CMK (cell line): ENCODE measurements around the gene TMIE.

Experiments
- DNase-seq: peaks from one replicate; pipeline ENCODE4 v3.0.0-alpha.2; 2010; ENCODE audit warnings: low read depth

TMIE gene

DNA sequence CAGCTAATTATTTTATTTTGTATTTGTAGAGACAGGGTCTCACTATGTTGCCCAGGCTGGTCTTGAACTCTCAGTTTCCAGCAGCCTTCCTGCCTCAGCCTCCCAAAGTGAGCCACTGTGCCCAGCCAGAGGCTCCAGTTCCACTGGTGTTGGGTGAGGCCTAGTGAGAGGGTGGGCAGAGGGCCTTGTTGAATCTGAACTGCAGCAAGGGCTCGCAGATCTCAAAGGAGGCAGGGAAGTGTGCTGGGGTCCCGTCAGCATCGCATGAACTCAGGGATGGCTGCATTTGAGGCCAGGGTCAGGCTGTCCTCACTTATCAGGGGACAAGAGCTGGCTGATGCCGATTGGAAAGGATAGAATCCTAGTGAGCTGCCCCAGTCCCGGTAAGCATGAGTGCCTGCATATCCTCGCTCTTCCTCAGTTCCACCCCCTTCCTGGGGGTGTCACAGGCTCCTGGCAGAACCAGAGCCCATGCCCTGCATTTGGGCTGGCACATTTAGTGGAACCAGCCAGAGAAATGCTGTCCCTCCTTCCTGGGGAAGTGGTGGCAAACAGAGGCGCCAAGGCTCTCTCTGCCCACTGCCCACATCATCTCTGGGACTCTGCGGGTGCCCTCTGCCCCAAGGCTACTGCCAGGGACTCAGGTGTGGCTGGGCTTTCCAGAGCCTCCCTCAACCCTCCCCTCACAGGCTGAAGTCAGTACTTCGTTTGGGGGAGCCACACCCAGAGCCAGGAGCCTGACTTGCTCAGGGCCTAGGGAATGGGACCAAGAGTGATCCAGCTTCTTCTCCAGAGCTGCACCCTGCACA is 31.8 kb upstream of the TMIE start:
- no peak for DNase-seq

DNA sequence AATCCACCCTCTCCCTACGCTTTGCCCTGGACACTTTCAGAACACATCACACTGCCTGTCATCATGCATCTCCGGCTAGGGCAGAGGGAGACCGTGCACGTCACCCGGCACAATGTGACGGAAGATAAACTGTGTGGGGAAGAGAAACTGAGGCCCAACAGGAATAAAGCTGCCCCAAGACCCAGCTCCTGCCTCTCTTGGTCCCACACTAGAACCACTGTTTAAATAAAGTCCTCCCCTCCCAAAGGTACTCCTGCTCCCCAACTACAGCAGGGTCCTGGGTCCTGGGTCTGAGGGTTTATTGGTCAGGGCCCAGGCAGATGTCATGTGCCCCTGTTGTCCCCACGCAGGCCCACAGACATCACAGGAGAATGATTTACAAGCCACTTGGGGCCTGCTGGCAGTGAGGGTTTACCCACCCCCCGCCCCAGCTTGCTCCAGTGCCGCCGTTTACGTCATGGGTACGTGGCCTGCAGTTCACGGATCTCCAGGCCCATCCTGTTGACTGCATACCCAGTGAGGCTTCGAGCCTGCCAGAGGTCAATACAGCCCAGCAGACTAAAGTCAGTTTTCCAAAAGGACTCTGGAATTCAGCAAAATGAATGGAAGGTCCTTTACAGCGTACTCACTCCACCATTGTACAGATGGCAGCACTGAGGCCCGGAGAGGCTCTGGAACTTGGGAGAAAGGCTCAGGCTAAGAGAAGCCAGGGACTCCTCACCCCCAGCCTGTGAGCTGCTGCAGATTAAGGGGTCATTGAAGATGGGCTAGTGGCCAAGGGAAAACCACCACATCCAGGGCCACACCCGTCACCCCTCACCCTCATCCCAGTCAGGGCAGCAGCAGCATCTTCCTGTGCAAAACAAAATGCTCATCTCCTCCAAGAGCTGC is 30.9 kb upstream of the TMIE start:
- no peak for DNase-seq

DNA sequence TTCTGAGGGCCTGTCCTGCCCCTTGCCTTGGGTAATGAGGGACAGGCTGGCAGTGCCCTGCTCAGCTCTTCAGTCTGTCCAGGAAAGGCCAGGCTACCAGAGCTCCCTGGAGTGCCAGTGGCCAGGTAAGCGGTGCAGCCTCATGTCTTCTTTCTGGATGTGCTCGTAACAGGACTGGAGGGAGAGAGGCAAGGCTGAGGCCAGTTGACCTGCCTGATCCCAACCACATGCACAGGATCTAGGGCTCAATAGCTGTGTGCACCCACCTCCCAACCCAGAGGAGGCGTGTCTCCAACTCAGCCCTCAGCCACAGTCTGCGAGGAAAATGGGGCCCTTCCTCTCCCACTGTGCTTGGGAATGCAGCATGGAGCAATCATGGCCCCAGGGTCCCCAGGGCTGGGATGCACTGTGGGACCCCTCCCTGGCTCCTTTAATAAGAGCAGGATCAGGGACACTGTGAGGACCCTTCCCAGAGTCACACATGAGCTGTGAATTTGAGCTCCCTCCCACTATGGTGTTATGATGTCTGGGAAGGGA is 30.2 kb upstream of the TMIE start:
- no peak for DNase-seq

DNA sequence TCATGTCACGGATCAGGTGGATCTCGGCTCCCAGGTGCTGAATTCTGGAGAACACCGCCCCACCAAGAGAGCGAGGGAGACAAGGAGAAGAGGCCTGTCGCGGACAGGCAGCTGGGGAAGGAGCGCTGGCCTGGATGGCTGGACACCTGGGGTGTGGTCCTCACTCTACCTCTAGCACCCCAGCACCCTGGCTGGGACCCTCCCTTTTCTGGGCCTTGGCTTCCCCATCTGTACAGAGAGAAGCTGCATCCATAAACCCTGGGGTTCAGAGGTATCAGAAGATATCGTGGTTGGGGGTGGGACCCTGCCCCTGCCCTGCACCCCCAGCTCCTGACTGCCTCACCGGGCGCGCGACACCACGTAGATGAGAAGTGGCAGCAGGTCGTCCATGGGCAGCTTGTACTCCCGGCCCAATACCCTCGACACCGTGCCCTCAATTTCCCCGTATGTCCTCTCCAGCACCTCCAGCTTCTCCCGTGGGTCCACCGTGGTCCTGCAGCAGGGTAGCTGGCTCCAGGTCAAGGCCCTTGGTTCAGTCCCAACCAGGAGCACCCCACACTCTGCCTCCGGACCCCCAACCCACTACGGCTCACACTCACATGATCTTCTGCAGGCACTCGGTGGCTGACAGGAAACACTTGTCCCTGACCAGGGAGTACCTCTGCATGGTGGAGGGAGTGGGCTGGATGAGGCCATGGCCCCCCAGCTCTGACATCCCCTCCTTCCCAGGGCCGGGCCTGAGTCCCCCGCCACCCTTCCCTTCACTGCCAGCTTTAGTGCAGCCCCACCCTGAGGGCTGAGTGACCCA is 29.4 kb upstream of the TMIE start:
- no peak for DNase-seq

DNA sequence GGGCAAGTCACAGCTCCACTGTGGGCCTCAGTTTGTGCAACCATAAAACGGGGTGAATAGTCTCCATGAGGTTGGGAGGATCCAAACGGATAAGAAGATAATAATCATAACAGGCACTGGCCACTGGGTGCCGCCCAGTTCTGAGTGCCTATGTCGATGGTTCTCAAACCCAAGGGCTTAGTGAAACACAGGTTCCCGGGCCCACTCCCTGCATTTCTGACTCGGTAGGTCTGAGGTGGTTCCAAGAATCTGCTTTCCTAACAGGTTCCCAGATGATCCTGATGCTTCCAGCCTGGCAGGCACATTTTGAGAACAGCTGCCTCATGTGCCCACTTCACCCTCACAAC is 28.9 kb upstream of the TMIE start:
- DNase-seq = no peak

DNA sequence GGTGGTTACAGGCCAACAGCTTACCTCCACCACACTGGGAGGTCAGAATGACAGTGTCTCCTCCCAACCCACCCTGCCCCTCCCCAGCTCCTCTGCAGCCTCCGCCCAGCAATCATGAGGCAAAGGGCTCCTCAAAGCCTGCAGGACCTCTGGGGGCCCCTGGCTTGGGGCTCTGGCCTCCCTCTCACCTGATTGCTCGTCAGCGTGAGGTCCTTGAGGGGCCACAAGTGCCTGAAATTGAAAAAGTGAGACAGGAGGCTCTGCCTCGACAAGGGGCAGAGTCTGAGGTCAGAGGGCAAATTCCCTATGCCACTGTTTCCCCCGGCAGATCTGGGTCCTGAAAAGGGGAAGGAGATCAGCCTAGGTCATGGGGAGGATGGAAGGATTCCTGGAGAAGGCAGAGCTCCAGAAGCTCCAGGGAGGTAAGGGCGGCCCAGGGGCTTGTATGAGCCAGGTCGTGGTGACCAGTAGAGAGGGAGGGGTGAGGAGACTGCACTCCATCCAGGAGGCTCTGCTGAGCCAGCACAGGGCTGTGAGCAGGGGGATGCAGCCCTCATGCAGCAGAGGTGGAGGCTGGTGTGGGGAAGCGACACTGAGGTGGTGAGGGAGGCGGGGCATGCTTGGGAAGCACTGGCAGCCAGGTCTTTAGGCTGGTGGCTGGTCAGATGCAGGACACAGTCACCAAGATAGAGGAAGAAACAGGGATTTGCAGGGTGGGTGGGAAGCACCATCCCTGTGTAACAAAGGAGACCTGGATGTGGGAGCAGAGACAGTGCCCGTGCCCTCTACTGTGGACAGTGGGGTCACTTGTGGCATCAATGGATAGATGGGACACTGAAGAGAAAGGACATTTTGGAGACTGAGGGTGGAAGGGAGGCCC is 27.8 kb upstream of the TMIE start:
- DNase-seq = no peak

DNA sequence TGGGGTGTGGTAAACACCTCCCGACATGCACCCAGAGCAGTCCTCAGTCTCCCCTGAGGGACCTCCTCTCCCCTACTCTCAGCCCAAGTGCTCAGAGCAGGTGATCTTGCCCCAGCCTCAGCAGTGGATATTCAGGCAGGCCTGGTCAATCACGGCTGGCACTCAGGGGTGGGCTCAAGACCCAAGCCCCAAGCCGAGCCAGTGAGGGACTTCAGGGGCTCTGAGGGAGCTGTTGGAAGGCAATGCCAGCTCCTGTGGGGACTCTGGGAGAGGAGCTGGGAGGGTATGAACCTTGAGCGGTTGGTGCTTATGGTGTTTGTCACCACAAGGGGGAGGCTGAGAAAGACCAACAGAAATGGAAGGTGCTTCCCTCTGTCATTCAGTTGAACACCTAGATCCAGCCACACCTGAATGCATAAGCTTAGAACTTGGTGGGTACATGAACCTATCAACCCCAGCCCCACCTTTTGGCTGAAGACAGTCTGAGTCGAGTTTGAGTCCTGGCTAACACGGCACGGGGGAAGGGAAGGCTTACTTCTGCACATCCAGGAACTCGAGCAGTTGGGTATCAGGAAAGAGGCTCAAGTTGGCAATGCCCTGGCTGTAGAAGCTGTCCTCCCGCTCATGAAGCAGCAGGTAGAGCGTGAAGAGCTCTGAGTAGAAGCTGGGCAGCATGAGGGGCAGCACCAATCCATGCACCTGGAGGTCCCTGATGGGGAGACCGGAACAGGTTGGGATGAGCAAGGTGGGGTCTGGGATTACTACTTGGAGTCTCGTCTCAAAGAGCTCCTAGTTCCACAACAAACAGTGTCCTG is 27.0 kb upstream of the TMIE start:
- DNase-seq = no peak

DNA sequence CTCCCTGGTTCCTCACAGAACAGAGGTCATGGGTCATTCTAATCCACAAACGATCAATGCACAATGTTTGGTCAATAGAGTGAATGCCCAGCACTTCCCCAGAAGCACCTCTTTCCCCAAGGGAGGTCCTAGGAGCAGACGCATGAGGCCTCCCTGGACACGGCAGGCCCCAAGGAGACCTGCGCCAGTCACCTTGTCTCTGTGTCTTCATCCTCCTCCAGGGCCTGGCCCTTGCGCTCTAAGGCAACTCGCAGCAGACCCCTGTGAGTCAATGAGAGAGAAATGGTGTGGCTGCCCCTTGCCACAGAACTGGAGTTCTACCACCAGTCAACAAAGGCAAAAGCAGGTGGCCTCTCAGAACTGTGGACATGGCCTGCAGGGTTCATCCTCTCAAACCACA is 25.8 kb upstream of the TMIE start:
- no peak for DNase-seq

DNA sequence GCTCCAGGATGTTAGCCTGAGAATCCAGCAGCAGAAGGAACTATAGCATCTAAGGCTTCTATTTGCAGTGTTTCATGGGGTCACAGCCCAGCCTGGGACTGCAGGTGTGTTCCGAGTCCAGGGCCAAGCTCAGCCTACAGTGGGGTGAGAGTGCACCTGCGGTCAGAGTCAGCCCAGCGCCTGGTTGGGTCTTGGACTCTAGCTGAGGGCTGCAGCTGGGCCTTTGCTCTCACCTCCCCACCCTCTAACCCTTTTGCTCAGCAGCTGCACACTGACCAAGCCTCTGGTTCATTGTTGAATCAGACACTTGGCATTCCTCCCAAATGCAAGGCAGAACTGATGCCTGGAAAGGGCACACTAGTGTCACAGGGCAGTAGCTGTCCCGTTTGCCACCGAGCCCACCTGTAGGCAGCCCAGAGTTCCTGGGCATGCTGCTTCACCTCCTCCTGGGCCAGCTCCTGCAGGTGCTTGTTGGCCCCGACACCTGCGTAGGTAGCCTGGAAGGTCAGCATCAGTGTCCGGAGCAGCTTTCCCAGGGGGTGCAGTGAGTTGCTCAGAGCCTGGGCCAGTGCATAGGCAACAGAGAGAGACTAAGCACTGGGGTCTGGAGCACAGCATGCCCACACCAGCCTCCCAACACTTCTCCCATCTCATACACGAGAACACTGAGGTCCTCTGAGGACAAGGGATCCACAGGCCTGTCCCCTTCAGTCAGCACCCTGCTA is 25.2 kb upstream of the TMIE start:
- no peak for DNase-seq

DNA sequence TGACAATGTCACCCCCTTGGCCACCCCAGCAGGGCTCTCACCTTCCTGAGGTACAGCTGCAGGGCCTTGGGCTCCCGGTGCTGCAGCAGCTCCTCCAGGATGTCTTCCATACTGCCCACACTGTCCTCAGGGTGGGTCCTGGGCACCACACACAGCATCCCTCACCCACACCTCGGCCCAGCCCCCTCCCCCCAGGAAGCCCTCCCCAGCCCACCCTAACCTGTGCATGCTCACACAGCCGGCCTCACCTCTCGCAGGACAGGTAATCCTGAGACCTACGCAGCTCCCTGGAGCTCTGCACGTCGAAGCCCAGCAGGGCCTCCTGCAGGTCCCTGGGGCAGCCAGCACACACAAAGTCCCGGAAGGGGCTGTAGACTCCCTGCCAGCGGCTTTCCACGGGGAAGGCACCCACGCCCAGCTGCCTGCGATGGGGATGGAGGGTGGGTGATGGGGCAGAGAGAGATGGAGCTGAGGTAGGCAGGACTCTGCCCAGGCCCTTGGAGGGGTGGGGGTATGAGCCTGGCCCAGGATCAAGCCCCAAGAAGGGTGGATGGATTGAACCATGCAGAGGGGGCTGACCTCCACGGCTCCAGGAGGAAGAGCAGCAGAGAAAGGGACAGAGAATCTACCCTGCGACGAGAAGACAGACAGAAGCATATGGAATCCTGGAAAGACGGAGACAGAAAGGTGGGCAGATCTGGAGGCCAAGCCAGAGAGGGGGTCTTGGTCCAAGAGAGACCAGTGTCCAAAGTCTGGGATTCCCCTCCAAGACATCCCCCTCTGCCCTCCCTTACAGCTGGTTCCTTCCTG is 24.4 kb upstream of the TMIE start:
- no peak for DNase-seq

DNA sequence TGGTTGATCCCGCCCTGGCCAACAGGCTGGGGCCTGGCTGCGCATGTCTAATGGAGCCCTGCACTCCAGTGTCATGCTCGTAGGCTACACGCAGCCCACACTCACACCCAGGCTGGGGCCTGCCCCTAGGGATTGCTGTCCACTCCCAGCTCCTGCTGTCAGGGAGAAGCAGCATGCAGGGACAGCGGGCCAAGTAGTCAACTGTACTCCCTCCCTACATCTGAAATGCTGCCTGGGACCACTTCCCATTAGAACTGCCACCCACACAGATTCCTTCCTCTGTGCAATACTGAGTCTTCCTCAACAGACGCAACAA is 23.8 kb upstream of the TMIE start:
- no peak for DNase-seq

DNA sequence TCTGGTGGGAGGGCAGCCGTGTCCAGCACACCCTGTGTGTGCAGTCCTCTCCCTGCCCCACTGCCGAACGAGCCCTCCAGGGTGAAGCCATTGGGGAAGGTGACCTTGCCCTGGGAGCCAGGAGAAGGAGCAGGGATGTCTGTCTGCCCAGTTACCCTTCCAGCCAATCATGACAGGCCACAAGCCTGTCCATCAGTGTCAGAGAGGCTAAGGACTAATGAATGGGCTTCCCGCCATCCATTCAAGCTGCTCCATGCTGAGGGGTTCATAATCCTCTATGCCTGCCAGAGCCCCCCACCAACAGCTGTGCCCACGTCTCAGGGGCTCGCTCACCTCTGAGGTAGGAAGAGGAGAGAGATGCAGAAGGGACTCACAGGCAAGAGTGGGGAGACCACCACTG is 22.9 kb upstream of the TMIE start:
- no peak for DNase-seq

DNA sequence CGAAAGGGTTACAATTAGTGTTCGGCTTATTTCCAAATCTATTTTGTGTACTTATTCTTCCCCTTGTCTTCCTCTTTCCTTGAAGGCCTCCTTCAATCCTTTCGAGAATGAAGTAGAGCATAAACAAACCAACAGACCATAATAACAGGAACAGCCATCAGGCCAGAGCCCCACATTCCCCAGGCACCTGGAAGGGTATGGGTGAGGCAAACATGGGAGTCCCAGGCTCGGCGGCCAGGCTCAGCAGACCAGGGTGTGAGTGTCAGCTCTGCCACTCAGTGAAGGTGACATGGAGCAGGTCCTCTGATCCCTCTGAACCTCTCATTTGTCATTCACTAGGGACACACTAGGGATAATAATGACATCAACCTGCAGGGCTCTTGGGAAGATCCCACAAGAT is 21.5 kb upstream of the TMIE start:
- no peak for DNase-seq

DNA sequence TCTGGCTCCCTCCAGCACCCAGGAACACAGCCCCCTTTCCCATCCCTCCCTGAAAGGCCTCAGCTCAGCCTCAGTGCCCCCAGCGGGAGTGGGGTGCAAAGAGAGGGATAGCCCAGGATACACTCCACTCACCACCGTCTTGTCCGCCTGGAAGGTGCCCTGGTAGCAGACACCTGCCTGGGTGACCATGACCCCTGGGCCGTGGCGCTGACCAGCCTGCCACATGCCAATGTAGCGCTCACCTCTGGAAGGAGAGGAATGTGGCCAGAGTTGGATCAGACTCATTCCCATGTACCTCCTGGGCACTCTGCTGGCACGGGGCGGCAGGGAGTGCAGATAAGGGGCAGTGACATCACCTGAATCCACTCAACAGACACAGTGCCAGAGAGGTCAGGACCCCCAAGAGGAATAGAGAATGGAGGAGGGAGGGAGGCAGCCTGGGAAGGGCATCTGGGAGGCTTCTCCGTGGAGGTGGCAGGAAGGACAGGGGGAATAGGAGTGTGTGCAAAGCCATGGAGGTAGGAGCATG is 20.8 kb upstream of the TMIE start:
- DNase-seq = no peak

DNA sequence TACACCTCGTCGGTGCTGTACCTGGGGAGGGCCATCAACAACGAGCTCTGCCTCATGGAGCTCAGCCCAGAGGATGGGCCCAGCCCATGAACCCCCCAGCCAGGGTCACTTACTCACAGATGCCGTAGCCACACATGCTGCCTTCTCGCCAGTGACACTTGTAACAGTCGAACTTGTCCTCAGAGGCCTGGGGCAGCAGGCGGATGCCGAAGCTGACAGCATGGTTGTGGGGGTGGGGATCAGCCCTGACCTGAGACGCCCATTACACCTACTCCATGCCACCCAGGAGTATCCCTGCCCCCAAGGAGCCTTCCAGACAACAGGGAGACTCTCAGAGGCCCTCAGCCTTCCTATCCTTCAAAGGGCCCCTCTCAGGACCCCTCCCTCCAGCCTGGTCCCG is 19.8 kb upstream of the TMIE start:
- no peak for DNase-seq

DNA sequence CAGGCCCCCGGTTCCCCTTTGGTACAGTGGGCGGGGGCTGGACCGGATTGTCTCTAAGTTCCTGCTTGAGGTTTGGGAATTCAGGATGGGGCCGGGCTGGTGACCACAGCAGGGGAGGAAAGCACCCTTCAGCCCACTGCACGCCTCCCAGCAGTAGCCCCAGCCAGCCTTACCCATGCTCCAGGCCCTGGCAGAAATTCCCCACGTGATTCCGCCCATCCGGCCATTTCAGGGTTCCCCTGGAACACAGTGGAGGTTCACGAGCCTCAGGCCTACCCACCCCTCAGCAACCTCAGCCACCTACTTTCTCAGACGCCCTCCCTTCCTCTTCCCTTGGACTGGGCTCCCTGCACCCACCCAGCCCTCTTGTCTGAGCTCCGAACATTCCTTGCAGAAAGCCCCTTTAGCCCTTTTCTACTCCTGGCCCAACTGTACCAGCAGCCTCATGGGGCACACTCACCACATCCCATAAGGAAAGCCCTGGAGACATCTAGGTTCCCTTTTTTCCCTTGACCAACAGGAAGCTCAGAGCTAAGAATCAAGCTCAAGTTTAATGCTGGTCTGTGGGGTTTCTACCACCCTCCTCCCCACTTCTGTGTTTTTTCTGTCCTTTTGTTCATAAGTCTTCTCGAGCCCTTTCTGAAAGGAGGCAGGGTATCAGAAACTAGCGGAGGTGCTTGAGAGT is 19.2 kb upstream of the TMIE start:
- DNase-seq = no peak

DNA sequence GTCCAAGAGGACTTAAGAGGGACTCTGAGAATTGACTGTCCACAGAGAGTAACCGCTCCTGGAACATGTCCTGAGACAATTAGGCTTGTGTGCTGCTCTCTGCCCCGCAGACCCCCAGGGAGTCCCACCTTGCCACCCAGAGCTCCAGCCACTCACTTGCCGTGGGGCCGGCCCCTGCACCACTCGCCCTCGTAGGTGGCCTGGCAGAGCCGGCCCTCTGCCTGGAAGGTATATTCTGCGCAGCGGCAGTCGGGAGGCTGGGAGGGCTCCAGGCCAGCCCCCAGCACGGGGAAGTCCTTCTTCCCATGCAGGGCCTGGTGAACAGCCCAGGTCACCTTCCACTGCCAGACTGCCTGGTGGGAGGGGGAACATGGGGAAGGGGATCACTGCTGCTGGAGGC is 18.2 kb upstream of the TMIE start:
- DNase-seq = no peak

DNA sequence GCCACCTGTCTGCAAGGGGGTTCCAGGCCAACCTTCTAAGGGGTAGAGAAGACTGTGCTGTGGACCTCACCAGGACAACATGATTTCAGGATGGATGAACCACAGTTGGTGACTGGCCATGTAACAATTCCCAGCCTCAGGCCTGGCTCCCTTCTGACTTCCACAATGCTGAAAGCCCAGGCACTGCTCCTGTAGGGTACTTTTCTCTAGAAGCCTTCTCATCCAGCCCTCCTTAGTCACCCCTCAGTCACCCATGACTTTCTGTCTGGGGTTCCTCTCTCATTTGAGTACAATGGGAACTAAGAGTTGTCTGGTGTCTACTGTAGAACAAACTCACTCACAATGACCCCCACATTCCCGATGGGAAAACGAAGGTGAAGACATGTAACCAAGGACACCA is 16.3 kb upstream of the TMIE start:
- DNase-seq = no peak
